Measurements from ENCODE around the gene INF2. TPM values are rescaled to one million over a fixed set of nuclear protein-coding genes. Genes with fewer than 3 reads are reported as not detected.

The INF2 gene
- polyA plus RNA-seq, 4 donors: 44.6 to 69.0 (median 49.9) TPM

- DNase-seq (ENCODE audit: low read depth in 4 of 4, low spot score in 3 of 4): no peak
These were observed 15.9 kb upstream of the INF2 start for GRCh38 chr14:104673481-104673880.

GRCh38 chr14:104675447-104675846 lies 14.0 kb upstream of the INF2 start:
- no peak for DNase-seq (ENCODE audit: low read depth in 4 of 4, low spot score in 3 of 4)

- DNase-seq (ENCODE audit: low read depth in 4 of 4, low spot score in 3 of 4): no peak
These were observed 13.2 kb upstream of the INF2 start for GRCh38 chr14:104676130-104676693.

- no peak for DNase-seq (ENCODE audit: low read depth in 4 of 4, low spot score in 3 of 4)
These were observed 12.5 kb upstream of the INF2 start for GRCh38 chr14:104676694-104677511.

- peak in 2 of 4 donors; percentile 68 to 80 for DNase-seq (ENCODE audit: low read depth in 4 of 4, low spot score in 3 of 4)
These were observed 11.7 kb upstream of the INF2 start for GRCh38 chr14:104677512-104678332.

GRCh38 chr14:104678346-104678745 lies 11.1 kb upstream of the INF2 start:
- DNase-seq (ENCODE audit: low read depth in 4 of 4, low spot score in 3 of 4): no peak

GRCh38 chr14:104678901-104679705 lies 10.3 kb upstream of the INF2 start:
- no peak for DNase-seq (ENCODE audit: low read depth in 4 of 4, low spot score in 3 of 4)

GRCh38 chr14:104680056-104680805 lies 9.2 kb upstream of the INF2 start:
- DNase-seq (ENCODE audit: low read depth in 4 of 4, low spot score in 3 of 4): no peak

- no peak for DNase-seq (ENCODE audit: low read depth in 4 of 4, low spot score in 3 of 4)
These were observed 8.4 kb upstream of the INF2 start for GRCh38 chr14:104680806-104681688.

- DNase-seq (ENCODE audit: low read depth in 4 of 4, low spot score in 3 of 4): peak; percentile 75 to 86 (median 81)
These were observed 7.7 kb upstream of the INF2 start for GRCh38 chr14:104681689-104682074.

GRCh38 chr14:104682107-104682593 lies 7.3 kb upstream of the INF2 start:
- no peak for DNase-seq (ENCODE audit: low read depth in 4 of 4, low spot score in 3 of 4)

- no peak for DNase-seq (ENCODE audit: low read depth in 4 of 4, low spot score in 3 of 4)
These were observed 5.6 kb upstream of the INF2 start for GRCh38 chr14:104683653-104684448.

- no peak for DNase-seq (ENCODE audit: low read depth in 4 of 4, low spot score in 3 of 4)
These were observed 5.0 kb upstream of the INF2 start for GRCh38 chr14:104684449-104684821.

- no peak for DNase-seq (ENCODE audit: low read depth in 4 of 4, low spot score in 3 of 4)
These were observed 4.0 kb upstream of the INF2 start for GRCh38 chr14:104685216-104685997.

GRCh38 chr14:104685998-104686610 lies 3.3 kb upstream of the INF2 start:
- no peak for DNase-seq (ENCODE audit: low read depth in 4 of 4, low spot score in 3 of 4)

- no peak for DNase-seq (ENCODE audit: low read depth in 4 of 4, low spot score in 3 of 4)
These were observed 2.5 kb upstream of the INF2 start for GRCh38 chr14:104686624-104687517.
